GM18517 (cell line): ENCODE data around the gene SRSF2.
"Not testable (repeated sequence)": the region's sequence is repeated elsewhere in the genome, so short reads cannot be mapped to it uniquely, and the experiment has no call there.

Experiments used
- ATAC-seq: cut with Tn5 transposase; IDR thresholded peaks from one replicate; pipeline ENCODE4 v1.9.1; 2021; ENCODE audit warnings: mild to moderate bottlenecking, moderate library complexity; ENCODE audit not compliant: unreplicated experiment

Gene SRSF2, protein sequence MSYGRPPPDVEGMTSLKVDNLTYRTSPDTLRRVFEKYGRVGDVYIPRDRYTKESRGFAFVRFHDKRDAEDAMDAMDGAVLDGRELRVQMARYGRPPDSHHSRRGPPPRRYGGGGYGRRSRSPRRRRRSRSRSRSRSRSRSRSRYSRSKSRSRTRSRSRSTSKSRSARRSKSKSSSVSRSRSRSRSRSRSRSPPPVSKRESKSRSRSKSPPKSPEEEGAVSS

DNA sequence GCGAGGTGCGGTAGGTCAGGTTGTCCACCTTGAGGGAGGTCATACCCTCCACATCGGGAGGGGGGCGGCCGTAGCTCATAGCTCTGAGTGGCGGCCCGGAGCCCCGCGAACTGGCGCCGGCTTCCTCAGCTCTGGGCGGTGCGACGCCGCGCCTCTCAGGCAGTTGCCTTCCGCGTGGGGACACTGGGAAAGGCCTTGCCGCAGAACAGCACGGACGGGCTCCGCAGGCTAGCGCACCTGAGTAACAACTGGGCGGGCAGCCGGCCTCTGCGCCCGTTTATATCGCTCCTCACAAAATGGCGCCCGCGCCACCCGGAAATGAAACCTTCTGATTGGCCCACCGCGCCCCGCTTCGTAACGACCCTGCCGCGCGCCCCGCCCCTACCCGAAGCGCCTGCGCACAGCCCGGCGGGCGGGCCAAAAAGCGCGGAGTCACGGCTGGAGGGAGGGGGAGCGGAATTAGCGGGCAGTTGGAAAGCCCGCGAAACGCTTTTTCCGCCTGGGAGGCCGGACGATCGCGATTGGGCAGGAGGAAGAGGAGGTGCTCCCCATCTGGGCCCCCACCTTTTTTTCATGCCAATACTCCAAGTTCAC, at the start of gene SRSF2:
Gene SRSF2, minus strand, starts transcription at position 250 of the 594 bp plus-strand sequence. Its CDS starts 171 bp downstream, at position 79.
- peak; percentile 66 for ATAC-seq

DNA sequence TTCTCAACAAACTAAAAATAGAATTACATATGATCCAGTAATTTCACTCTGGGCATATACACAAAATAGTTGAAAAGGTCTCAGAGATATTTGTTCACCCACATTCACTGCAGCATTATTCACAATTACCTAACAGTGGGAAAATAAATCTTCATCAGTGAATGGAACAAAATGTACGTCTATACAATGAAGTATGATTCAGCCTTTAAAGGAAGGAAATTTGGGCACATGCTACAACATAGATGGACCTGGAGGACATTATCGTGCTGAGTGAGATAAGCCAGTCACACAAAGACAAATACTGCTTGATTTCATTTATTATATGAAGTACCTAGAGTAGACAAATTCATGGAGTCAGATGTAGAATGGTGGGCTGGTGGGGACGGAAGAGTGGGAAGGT, 47.8 kb upstream of the SRSF2 start:
- ATAC-seq, result no peak

DNA sequence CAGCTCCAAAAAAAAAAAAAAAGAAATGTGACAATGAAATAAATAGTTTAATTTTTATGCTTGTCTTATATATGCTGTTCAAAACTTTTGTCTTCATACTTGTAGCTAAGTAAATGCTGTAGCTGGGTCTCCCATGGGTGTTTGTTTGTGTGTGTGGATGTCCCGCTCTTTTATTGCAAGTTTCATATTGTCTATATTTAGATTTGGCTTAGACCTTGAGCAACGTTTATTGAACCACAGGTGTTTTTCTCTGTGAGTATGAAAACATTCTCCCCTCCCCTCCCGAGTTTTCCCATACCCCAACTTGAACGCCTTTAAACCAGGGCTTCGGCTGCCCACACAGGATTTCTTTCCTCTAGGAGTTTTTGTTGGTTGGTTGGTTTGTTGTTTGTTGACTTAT, 46.0 kb upstream of the SRSF2 start:
- ATAC-seq, result no peak

DNA sequence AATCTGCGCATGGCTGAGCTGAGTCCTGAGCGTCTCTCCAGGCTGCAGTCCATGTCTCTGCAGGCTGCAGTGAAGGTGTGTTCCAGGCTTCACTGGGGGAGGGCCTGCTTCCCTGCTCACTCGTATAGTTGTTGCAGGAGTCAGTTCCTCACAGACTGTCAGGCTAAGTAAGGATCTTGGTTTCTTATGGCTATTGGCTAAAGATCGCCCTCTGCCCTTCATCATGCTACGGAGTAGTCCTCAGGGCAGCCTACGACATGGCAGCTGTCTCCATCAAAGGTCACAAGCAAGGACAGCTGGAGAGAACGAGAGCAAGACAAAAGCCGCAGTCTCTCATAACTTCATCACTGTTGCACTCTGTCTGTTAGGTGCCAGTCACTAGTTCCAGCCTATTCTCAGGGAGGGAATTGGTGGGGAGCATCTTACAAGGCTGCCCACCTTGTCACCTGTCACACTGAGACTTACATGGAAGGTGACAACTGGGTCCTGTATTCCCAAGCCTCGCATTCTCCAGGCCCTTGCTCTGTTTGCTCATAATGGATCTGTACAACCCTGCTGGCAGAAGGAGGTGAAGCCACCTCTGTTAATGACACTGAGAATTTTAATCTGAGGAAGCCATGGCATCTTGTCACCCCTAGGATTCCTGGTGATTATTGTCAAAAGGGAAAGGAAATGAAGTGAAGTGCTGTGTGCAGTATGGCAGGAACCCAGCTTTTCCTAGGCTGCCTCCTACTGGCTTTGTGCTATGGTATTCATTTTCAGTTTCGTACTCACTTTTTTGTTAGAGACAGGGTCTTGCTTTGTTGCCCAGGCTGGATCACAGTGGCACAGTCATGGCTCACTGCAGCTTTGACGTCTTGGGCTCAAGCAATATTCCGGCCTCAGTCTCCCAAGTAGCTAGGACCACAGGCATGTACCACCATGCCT, 44.2 kb upstream of the SRSF2 start:
- ATAC-seq, result no peak

DNA sequence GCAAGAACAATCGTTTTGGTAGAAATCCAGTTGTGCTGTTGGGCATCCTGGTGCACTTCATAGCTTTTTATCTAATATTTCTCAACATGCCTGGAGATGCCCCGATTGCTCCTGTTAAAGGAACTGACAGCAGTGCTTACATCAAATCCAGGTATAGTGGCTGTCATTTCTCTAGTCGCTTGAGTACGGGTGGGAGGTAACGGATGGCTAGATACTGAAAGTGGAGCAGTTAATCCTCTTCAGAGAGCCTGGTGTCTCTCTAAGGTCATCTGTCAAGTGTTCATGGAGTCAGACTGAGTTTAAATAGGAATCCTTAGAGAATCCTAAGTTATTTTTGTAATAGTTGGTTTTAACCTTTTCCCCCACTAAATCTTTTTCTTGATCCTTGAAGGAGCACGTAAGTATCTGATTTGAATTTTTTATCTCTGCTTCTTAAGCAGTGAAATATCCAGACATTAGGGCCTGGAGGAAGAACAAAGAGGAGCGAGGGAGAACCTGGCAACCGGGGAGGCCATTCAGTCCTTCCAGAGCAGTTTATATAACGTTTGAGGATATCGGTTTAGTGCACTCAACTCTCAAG, 38.0 kb upstream of the SRSF2 start:
- ATAC-seq, result no peak

DNA sequence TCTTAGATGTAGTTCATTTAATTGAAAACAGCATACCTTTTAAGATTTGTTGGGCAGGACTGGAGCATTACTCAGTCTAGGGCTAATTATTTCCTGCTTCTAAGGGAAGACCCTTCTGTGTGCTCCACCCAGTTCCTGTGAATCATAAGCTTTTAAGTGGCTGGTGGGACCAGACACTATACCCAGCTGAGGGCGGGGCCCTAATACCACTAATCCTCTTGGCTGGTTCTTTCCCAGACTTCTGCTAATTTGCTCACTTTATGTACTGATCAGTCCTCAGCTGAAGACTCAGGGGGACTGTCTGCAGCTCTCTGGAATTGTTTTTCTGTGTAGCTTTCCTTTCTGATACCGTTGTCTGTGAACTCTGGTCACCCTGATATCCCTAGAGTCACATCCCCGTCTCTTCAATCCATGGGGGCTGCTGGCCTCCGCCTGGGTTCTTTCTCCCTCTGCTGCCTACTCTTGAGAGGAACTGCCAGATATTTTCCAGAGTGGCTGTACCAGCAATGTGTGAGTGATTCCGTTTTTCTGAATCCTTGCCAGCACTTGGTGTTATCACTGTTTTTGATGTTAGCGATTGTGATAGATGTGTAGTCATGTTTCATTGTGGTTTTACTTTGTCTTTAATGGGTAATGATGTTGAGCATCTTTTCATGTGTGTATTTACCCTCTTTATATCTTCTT, 35.9 kb upstream of the SRSF2 start:
- ATAC-seq, result no peak

DNA sequence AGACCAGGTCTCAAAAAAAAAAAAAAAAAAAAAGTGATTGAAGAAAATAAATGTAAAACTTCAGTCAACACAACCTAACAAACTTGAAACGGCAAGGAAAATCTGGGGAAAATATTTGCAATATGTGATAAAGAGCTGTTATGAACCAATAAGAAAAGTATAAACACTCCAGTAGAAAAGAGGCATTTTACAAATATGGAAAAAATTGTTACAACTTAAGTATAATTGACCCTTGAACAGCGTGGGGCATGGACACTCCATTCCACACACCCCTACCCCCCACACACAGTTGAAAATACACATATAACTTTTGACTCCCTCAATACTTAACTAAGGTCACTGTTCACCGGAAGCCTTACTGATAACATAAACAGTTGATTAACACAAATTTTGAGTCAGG, 21.4 kb upstream of the SRSF2 start:
- ATAC-seq, result no peak

DNA sequence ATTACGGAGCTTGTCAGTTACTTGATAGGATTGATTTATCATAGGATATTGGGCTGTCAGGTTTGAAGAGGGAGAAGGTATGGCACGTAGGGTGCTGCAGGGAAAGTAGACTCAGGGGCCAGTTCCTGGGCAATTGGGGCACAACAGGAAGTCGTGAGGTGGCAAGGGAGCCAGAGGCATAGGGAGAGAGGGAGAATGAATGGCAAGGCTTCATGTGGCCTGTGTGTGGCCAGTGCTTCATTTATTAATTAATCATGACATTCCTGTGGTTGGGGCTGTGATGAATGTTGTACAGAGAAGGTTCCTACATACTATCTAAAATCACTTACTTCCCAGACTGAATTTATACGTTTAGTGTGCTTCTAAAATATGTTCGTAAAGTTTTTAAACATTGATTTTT, 20.1 kb upstream of the SRSF2 start:
- ATAC-seq, result no peak

DNA sequence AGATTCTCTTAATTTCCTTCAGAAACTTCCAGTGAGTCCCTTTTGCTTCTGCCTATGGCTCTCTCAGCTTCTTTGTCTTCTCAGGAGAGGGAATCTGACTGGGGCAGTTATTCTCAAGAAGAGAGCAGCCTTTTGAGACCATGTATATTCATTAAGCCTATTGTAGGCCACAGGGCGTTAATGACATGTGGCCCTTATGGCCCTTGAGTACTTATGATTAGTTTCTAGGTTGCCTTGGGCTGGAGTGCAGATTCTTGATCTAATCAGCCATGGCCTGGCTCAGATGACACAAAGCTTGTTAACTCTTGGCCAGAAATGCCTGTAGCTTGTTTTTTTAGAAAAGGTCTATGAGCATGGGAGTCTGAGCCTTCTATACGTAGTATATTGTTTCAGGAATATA, 18.2 kb upstream of the SRSF2 start:
- ATAC-seq, result no peak

DNA sequence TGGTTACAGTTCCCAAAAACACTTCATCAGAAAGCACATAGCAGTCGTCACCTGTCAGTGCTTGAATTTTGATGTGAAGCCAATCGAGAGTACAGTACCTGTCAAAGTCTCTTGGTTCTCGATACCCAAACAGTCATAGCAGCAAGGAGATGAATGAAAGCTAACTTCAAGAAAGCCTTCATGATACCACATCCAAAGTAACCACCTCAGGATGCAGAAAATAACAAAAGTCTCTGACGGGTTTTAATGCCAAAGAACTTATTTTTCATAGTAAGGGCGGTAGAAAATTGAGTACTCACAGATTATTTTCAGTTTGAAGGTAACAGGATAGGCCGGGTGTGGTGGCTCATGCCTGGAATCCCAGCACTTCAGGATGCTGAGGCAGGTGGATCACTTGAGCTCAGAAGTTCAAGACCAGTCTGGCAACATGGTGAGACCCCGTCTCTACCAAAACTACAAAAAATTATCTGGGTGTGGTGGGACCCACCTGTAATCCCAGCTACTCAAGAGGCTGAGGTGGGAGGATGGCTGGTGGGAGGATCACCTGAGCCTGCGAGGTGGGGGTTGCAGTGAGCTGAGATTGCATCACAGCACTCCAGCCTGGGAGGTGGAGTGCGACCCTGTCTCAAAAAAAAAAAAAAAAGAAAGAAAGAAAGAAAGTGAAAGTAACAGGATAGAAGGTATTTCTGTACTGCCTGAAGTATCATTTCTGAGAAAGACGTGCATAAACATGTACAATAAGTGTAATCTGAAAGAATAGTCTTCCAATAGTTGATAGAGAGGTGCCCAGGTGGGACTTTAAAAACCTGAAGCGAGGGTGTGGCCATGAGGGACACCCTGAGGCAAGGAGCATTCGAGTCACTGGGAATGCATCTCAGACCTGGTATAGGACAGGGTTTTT, 16.2 kb upstream of the SRSF2 start:
- ATAC-seq, result no peak

DNA sequence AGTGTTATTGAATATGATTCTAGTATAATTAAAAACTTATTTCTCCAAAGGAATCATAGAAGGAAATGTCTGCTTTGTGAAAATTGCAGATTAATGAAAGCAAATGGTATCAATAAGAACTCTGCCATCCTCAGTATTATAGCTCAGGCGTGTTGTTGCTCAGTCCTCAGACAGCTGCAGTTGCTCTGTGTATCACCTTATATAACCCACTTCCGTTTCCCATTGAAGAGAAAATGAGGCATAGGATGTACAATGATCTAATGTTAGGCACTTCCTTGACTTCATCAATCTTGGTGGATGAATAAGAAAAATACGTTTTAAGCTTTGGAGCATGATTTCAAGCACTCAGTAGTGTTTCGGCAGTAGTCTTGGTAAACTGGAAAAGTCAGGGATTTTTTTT, 14.9 kb upstream of the SRSF2 start:
- ATAC-seq, result no peak

DNA sequence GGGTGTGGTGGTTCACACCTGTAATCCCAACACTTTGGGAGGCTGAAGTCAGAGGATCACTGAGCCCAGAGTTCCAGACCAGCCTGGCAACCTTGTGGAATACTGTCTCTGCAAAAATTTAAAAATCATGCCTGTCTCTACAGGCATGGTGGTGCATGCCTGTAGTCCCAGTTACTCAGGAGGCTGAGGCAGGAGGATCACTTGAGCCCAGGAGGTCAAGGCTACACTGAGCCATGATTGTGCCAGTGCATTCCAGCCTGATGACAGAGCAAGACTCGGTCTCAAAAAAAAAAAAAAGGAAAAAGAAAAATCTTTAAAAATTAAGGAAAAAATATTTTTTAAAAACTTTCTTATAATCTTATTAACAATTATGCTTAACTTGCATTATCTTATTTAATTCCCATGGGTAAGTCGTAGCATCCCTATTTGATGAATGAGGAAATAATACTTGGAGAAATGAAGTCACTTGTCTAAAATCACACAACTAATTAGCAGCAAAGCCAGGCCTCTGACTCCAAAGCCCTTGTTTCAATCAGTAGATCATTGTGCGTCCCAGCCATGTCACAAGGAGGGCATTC, 14.4 kb upstream of the SRSF2 start:
- ATAC-seq, result no peak

DNA sequence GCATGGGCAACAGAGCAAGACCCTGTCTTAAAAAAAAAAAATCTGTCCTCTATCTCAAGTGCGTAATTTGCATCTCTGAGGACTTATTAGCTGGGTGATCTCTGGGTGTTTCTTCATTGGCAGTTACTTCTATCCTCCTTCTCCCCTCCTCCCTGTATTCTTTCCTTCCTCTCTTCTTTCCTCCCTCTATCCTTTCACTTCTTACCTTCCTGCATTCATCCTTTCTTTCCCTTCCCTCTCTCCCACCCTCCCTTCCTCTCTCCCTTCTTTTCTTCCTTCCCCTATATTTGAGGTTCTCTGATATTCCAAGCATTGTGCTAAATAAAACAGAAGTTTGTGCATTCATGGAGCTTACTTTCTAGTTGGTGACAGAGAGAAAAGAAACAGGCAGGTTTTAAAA, 11.5 kb upstream of the SRSF2 start:
- ATAC-seq, result no peak

DNA sequence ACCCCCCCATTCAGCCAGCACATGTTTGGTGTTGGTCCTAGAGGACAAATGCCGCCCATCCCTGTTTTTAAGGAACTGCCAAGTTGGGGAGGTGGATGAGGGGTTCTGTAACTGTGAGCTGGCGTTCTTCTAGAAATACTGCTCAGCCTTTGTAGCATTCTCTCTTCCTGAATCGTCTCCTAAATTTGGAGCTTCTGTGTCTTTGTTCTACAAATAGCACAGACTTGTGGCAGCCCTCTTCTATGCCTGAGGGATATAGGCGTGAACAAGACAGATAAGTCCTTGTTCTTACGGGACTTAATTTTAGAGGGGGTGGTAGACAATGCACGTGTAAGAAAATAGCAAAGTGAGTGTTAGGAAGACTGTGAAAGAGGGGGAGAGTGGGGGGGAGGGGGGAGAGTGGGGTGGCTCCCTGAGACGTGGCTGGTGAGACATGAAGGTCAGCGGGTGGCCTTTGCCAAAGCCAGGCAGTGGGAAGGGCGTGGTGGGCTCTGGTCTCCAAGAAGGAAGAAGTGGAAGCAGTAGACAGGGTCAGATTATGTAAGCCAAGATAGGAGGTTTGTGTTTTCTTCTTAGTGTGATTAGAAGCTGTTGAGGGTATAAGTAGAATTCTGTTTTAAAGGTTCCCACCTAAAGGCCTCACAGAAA, 10.7 kb upstream of the SRSF2 start:
- no peak for ATAC-seq

DNA sequence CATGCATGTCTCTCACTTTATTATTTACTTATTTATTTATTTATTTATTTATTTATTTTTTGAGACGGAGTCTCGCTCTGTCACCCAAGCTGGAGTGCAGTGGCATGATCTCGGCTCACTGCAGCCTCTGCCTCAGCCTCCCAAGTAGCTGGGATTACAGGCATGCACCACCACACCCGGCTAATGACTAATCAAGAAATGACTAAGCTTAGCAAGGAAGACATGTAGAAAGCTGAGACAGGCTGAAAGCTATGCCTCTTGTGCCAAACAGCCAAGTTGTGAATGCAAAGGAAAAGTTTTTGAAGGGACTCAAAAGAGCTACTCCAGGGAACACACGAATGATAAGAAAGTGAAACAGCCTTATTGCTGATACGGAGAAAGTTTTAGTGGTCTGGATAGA, 8.7 kb upstream of the SRSF2 start:
- not testable (repeated sequence) for ATAC-seq

DNA sequence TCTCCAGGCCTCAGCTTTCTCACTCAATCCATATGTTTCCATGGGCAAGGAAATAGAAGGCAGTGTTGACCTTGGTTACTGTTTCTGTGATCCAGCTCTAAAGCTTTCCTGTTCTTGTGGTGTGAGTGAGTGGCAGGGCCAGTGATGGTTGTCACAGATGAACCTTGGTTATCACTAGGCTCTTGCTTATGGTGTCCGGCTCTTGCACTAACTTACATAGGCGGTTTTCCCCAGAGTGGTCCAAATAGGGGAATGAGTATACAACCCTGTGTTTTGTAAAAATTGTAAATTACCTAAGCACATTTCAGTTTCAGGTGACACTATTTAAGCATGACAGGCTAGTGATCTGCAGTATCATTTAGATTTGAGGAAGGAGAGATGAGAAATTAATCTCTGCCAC, 7.6 kb upstream of the SRSF2 start:
- ATAC-seq, result no peak

DNA sequence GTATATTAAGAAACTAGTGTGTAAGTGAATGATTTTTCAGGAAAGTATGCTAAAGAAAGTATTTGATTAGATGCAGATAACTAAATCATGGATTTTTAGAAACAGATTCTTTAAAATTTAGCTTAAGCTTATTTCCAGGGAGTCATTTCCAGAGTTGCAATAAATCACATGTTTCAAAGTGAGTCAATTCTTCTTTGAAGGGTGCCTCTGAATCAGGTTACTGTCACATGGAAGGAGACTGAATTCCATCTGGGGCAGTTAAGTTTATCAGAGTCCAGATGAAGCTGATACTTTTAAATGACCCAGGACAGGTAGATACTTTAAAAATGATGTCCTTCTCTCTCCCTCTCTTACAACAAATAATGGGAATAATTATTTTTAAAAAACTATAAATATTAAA, 5.8 kb upstream of the SRSF2 start:
- no peak for ATAC-seq

DNA sequence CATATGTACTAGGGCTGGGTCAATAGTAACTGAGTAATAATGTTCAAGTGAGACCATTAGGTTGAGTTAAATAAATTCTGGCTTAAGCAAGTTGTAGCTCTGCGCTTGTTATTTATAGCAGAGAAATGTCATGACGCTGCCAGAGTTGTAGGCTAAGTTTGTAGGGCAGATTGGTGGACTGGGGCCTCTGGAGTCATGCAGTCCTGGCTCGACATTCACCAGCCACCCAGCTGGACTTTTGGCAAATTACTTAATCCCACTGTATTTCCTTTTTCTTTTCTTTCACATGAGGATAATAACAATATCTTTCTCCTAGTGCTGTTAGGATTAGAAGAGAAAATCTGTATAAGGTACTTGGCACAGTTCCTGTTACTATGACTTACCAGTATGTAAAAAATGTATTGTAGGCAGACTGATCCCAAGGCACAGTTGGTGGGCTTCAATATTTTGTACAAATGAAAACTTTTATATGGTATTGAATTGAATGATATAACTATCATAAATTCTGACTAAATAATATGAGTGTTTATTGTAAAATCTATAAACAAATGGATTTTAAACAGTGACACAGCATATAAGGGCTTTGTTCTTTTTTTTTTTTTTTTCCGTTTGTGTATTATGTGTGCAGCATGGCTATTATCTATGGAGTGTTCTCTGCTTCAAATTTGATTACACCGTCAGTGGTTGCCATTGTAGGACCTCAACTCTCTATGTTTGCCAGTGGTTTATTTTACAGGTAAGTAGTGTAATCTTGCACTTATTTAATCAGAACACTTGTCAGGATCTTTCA, 3.4 kb upstream of the SRSF2 start:
- no peak for ATAC-seq
